ENCODE results near the gene PTPRN2. TPM values are rescaled to one million over a fixed set of nuclear protein-coding genes. Genes with fewer than 3 reads are reported as not detected.

Gene PTPRN2
- total RNA-seq, 1 donor from 2014 or later, result 32.2 TPM

GRCh38 chr7:157558875-157559595 lies 1028.6 kb downstream of the PTPRN2 start:
- no peaks in the 10 kb centered on the region for H3K27me3 Mint-ChIP-seq (ENCODE audit: low read depth)
- no peaks in the 10 kb centered on the region for H3K4me1 Mint-ChIP-seq
- no peak for DNase-seq (ENCODE audit: low read depth, low spot score)
- no peaks in the 10 kb centered on the region for H3K9me3 Mint-ChIP-seq
- TF ChIP-seq, protein P1, sequence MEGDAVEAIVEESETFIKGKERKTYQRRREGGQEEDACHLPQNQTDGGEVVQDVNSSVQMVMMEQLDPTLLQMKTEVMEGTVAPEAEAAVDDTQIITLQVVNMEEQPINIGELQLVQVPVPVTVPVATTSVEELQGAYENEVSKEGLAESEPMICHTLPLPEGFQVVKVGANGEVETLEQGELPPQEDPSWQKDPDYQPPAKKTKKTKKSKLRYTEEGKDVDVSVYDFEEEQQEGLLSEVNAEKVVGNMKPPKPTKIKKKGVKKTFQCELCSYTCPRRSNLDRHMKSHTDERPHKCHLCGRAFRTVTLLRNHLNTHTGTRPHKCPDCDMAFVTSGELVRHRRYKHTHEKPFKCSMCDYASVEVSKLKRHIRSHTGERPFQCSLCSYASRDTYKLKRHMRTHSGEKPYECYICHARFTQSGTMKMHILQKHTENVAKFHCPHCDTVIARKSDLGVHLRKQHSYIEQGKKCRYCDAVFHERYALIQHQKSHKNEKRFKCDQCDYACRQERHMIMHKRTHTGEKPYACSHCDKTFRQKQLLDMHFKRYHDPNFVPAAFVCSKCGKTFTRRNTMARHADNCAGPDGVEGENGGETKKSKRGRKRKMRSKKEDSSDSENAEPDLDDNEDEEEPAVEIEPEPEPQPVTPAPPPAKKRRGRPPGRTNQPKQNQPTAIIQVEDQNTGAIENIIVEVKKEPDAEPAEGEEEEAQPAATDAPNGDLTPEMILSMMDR (conservative IDR thresholded peaks at IDR 0.05), result no peak
- H3K4me3 Mint-ChIP-seq, result no peak overlapping the region
- no peaks in the 10 kb centered on the region for H3K36me3 Mint-ChIP-seq (ENCODE audit: low read depth)
- peak overlapping the region; percentile 66 for H3K27ac Mint-ChIP-seq (ENCODE audit: unreplicated experiment)

DNA sequence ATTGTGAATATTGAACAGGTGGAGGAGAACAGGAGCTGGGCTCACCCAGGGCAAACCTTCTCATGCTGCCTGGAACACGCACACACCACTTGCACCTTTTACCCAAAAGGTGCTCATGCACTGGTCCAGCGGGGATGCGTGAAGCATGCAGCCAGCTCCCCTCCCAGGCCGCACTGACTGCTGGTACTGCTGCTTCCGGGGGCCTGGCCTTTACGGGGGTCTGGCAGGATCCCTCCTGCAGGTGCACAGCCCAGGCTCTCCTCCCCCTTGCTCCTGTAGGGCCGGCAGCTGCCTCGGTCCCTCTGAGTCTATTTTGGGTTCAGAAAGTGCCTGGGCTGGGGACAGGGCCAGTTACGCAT lies 1029.1 kb downstream of the PTPRN2 start:
- no peak overlapping the region for H3K4me3 Mint-ChIP-seq
- no peaks in the 10 kb centered on the region for H3K27me3 Mint-ChIP-seq (ENCODE audit: low read depth)
- no peak for DNase-seq (ENCODE audit: low read depth, low spot score)
- no peaks in the 10 kb centered on the region for H3K4me1 Mint-ChIP-seq
- H3K9me3 Mint-ChIP-seq, result no peaks in the 10 kb centered on the region
- peaks cover 2% of the 10 kb centered on the region for H3K36me3 Mint-ChIP-seq (ENCODE audit: low read depth)
- TF ChIP-seq, protein P1 (conservative IDR thresholded peaks at IDR 0.05), result no peak
- peak overlapping the region; percentile 30 for H3K27ac Mint-ChIP-seq (ENCODE audit: unreplicated experiment)

GRCh38 chr7:157558061-157558460 lies 1029.6 kb downstream of the PTPRN2 start:
- Mint-ChIP-seq H3K9me3 (no peaks in the 10 kb centered on the region), H3K4me1 (no peaks in the 10 kb centered on the region), H3K36me3 (ENCODE audit: low read depth) (peaks cover 4% of the 10 kb centered on the region), H3K4me3 (no peak overlapping the region), H3K27ac (ENCODE audit: unreplicated experiment) (no peak overlapping the region), H3K27me3 (ENCODE audit: low read depth) (no peaks in the 10 kb centered on the region)
- TF ChIP-seq, protein P1 (conservative IDR thresholded peaks at IDR 0.05), result no peak
- no peak for DNase-seq (ENCODE audit: low read depth, low spot score)

DNA sequence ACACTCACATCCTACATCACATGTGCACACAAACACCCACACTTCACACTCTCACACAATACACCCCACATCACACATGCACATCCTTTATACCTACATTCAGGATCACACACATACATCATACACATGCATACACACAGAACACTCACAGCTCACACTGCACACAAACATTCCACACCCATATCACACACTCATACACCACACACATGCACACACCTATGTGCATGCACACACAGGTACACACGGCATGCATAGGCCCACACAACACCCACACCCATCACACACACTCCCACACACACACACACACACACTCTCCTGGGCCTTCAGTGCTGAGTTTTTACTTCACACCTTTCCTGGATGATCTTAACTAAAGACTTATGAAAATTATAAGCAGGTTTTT lies 1030.4 kb downstream of the PTPRN2 start:
- Mint-ChIP-seq H3K27ac (ENCODE audit: unreplicated experiment) (no peak overlapping the region), H3K4me3 (no peak overlapping the region), H3K36me3 (ENCODE audit: low read depth) (peaks cover 7% of the 10 kb centered on the region), H3K9me3 (no peaks in the 10 kb centered on the region), H3K4me1 (no peaks in the 10 kb centered on the region), H3K27me3 (ENCODE audit: low read depth) (no peaks in the 10 kb centered on the region)
- no peak for DNase-seq (ENCODE audit: low read depth, low spot score)
- TF ChIP-seq, protein P1 (conservative IDR thresholded peaks at IDR 0.05), result no peak

- Mint-ChIP-seq H3K36me3 (ENCODE audit: low read depth) (peaks cover 7% of the 10 kb centered on the region), H3K4me1 (no peaks in the 10 kb centered on the region), H3K27ac (ENCODE audit: unreplicated experiment) (no peak overlapping the region), H3K4me3 (no peak overlapping the region), H3K27me3 (ENCODE audit: low read depth) (no peaks in the 10 kb centered on the region), H3K9me3 (no peaks in the 10 kb centered on the region)
- DNase-seq (ENCODE audit: low read depth, low spot score), result no peak
- TF ChIP-seq, protein P1 (conservative IDR thresholded peaks at IDR 0.05), result no peak
These were observed 1031.0 kb downstream of the PTPRN2 start for GRCh38 chr7:157556642-157556944.
